Karpas-422 (cell line): ENCODE results near the gene MCM3AP. TPM values are rescaled to one million over a fixed set of nuclear protein-coding genes. Genes with fewer than 3 reads are reported as not detected.

Source experiments
- DNase-seq: peaks from one replicate; pipeline ENCODE4 v3.0.0-alpha.2; 2015
- H2AFZ ChIP-seq: fragments of 200-600 bp; sonication (generic); 2 replicates; pipeline ENCODE4 v1.6.1; 2014; ENCODE audit warnings: antibody characterized with exemption, low read length, mixed read lengths
- H3K27ac ChIP-seq: fragments of 200-600 bp; sonication (generic); 2 replicates; pipeline ENCODE4 v1.5.1; 2014; ENCODE audit warnings: mild to moderate bottlenecking, low read length, moderate library complexity
- H3K27me3 ChIP-seq: fragments of 200-600 bp; sonication (generic); 2 replicates; pipeline ENCODE4 v1.6.1; 2014; ENCODE audit warnings: low read length, mixed read lengths
- H3K36me3 ChIP-seq: fragments of 200-600 bp; sonication (generic); 2 replicates; pipeline ENCODE4 v1.6.1; 2014; ENCODE audit warnings: low read length, mixed read lengths; ENCODE audit not compliant: insufficient read depth
- H3K4me1 ChIP-seq: fragments of 200-600 bp; sonication (generic); 2 replicates; pipeline ENCODE4 v1.6.1; 2014; ENCODE audit warnings: mild to moderate bottlenecking, low read length, mixed read lengths
- H3K4me2 ChIP-seq: fragments of 200-600 bp; sonication (generic); 2 replicates; pipeline ENCODE4 v1.6.1; 2014; ENCODE audit warnings: low read length, low read depth, mild to moderate bottlenecking; ENCODE audit not compliant: poor library complexity, severe bottlenecking
- H3K4me3 ChIP-seq: fragments of 200-600 bp; sonication (generic); 2 replicates; pipeline ENCODE4 v1.5.1; 2014; ENCODE audit warnings: mild to moderate bottlenecking, antibody characterized with exemption, low read length, mixed read lengths
- H3K79me2 ChIP-seq: fragments of 200-600 bp; sonication (generic); 2 replicates; pipeline ENCODE4 v1.6.1; 2014; ENCODE audit warnings: mild to moderate bottlenecking, low read length, mixed read lengths
- H3K9ac ChIP-seq: fragments of 200-600 bp; sonication (generic); 2 replicates; pipeline ENCODE4 v1.6.0; 2014; ENCODE audit warnings: low read length
- H3K9me2 ChIP-seq: fragments of 200-600 bp; sonication (generic), shearing (Covaris generic); replicated peaks from 2 replicates; pipeline ENCODE4 v1.6.0; 2014; ENCODE audit warnings: mild to moderate bottlenecking, low read length, moderate library complexity; ENCODE audit not compliant: insufficient read depth
- H3K9me3 ChIP-seq: fragments of 300-700, 200-600 bp; sonication (generic); 2 replicates; pipeline ENCODE4 v1.6.1; 2014; ENCODE audit warnings: low read length, mixed read lengths
- H4K20me1 ChIP-seq: fragments of 200-600 bp; sonication (generic); 2 replicates; pipeline ENCODE4 v1.6.1; 2014; ENCODE audit warnings: mild to moderate bottlenecking, antibody characterized with exemption, low read length, low read depth; ENCODE audit not compliant: insufficient read depth
- total RNA-seq: library from RNA; depleted of rRNA; stranded (reverse); fragments of >200 nt; shearing (Covaris generic); gene quantifications from 2 replicates; pipeline ENCODE4 v1.2.3, GENCODE V29; 2014; ENCODE audit warnings: low replicate concordance

The MCM3AP gene
- total RNA-seq, 1 experiment from 2014 or later: 60.5 TPM

GRCh38 chr21:46304955-46305354 lies 19.5 kb upstream of the MCM3AP start:
- Histone ChIP-seq H3K4me3 (no peak overlapping the region), H3K4me1 (no peaks in the 10 kb centered on the region), H3K79me2 (no peaks in the 10 kb centered on the region), H3K9ac (no peak overlapping the region), H3K4me2 (no peak overlapping the region), H3K27me3 (no peaks in the 10 kb centered on the region), H3K9me2 (no peaks in the 10 kb centered on the region), H3K9me3 (no peaks in the 10 kb centered on the region), H4K20me1 (no peaks in the 10 kb centered on the region), H2AFZ (no peak overlapping the region), H3K27ac (no peak overlapping the region), H3K36me3 (peaks cover 13% of the 10 kb centered on the region; the same call in 1 of the 2 replicates)
- no peak for DNase-seq

DNA sequence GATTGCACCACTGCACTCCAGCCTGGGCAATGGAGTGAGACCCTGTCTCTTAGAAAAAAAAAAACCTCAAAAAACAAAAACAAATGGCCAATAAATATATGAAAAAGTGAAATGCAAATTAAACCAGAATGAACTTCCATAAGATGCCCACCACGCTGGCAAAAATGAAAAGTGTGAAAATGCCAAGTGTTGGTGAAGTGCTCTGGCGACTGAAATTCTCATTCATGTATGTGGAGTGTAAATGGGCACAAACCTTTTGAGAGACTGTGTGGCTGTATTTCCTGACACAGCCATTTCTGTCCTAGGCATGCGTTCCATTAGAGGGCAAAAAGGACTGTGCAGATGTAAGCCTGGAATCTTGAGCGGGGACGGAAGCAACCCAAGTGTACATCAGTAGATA lies 19.0 kb upstream of the MCM3AP start:
- Histone ChIP-seq H3K9me3 (no peaks in the 10 kb centered on the region), H3K36me3 (peaks cover 12% of the 10 kb centered on the region), H4K20me1 (no peaks in the 10 kb centered on the region), H2AFZ (no peak overlapping the region), H3K9me2 (no peaks in the 10 kb centered on the region), H3K4me1 (no peaks in the 10 kb centered on the region), H3K79me2 (no peaks in the 10 kb centered on the region), H3K4me3 (no peak overlapping the region), H3K9ac (no peak overlapping the region), H3K4me2 (no peak overlapping the region), H3K27ac (no peak overlapping the region), H3K27me3 (no peaks in the 10 kb centered on the region)
- DNase-seq: no peak

- Histone ChIP-seq H3K36me3 (peaks cover 11% of the 10 kb centered on the region), H3K9me2 (no peaks in the 10 kb centered on the region), H3K27me3 (no peaks in the 10 kb centered on the region), H3K27ac (no peak overlapping the region), H3K9me3 (no peaks in the 10 kb centered on the region), H3K4me1 (no peaks in the 10 kb centered on the region), H3K4me2 (no peak overlapping the region), H3K4me3 (no peak overlapping the region), H3K79me2 (no peaks in the 10 kb centered on the region), H4K20me1 (no peaks in the 10 kb centered on the region), H3K9ac (no peak overlapping the region), H2AFZ (no peak overlapping the region)
- DNase-seq: no peak
Observed at GRCh38 chr21:46301759-46302158, 16.3 kb upstream of the MCM3AP start.

- Histone ChIP-seq H2AFZ (no peak overlapping the region), H3K4me3 (no peak overlapping the region), H3K27ac (no peak overlapping the region), H4K20me1 (no peaks in the 10 kb centered on the region), H3K4me2 (no peak overlapping the region), H3K9ac (no peak overlapping the region), H3K4me1 (peaks cover 8% of the 10 kb centered on the region), H3K36me3 (peaks cover 6% of the 10 kb centered on the region), H3K9me3 (no peaks in the 10 kb centered on the region), H3K27me3 (no peaks in the 10 kb centered on the region), H3K9me2 (no peaks in the 10 kb centered on the region), H3K79me2 (no peaks in the 10 kb centered on the region)
- DNase-seq: no peak
Observed at GRCh38 chr21:46299167-46299566, 13.8 kb upstream of the MCM3AP start.

GRCh38 chr21:46297338-46298271 lies 12.2 kb upstream of the MCM3AP start:
- H3K27ac ChIP-seq: no peak overlapping the region
- peaks cover 6% of the 10 kb centered on the region for H3K36me3 ChIP-seq
- no peaks in the 10 kb centered on the region for H3K27me3 ChIP-seq
- DNase-seq: no peak
- no peaks in the 10 kb centered on the region for H3K79me2 ChIP-seq
- no peaks in the 10 kb centered on the region for H3K9me3 ChIP-seq
- no peak overlapping the region for H3K4me2 ChIP-seq
- H3K4me3 ChIP-seq: no peak overlapping the region
- peaks cover 8% of the 10 kb centered on the region for H3K4me1 ChIP-seq
- H2AFZ ChIP-seq: no peak overlapping the region
- H3K9me2 ChIP-seq: no peaks in the 10 kb centered on the region
- H3K9ac ChIP-seq: no peak overlapping the region
- H4K20me1 ChIP-seq: no peaks in the 10 kb centered on the region

GRCh38 chr21:46295996-46296752 lies 10.8 kb upstream of the MCM3AP start:
- Histone ChIP-seq H3K9ac (no peak overlapping the region), H3K4me3 (no peak overlapping the region)

GRCh38 chr21:46295177-46295770 lies 9.9 kb upstream of the MCM3AP start:
- Histone ChIP-seq H3K9me3 (peaks cover 8% of the 10 kb centered on the region; the same call in 1 of the 2 replicates), H4K20me1 (no peaks in the 10 kb centered on the region), H3K79me2 (peaks cover 7% of the 10 kb centered on the region; the same call in 1 of the 2 replicates), H3K36me3 (peaks cover 13% of the 10 kb centered on the region), H3K4me1 (peaks cover 26% of the 10 kb centered on the region), H3K9ac (no peak overlapping the region), H3K27ac (no peak overlapping the region; the same call in 1 of the 2 replicates), H2AFZ (no peak overlapping the region), H3K4me2 (no peak overlapping the region), H3K4me3 (no peak overlapping the region), H3K9me2 (no peaks in the 10 kb centered on the region), H3K27me3 (no peaks in the 10 kb centered on the region)
- no peak for DNase-seq

More at GRCh38 chr21:46295996-46296752, 10.8 kb upstream of the MCM3AP start:
- no peak overlapping the region for H3K27ac ChIP-seq
- peaks cover 8% of the 10 kb centered on the region; the same call in 1 of the 2 replicates for H3K9me3 ChIP-seq
- peaks cover 18% of the 10 kb centered on the region for H3K36me3 ChIP-seq
- H3K4me2 ChIP-seq: no peak overlapping the region
- no peaks in the 10 kb centered on the region for H3K9me2 ChIP-seq
- peaks cover 17% of the 10 kb centered on the region for H3K4me1 ChIP-seq
- no peaks in the 10 kb centered on the region for H3K27me3 ChIP-seq
- H3K79me2 ChIP-seq: peaks cover 7% of the 10 kb centered on the region; the same call in 1 of the 2 replicates
- H2AFZ ChIP-seq: no peak overlapping the region
- DNase-seq: no peak
- no peaks in the 10 kb centered on the region for H4K20me1 ChIP-seq
